CD4-positive, alpha-beta T cell treated with Interleukin-12 subunit alpha and Interleukin-12 subunit beta, for 1 hour (primary cell): ENCODE measurements around the gene TUBB4B.
A peak's percentile ranks its signal among the peaks of the same experiment; 100 is the strongest.

Experiments
- DNase-seq: peaks from one replicate; pipeline ENCODE4 v3.0.0-alpha.2; 2020

TUBB4B gene

GRCh38 chr9:137273095-137273490 is 32.0 kb downstream of the TUBB4B start:
- no peak for DNase-seq

DNA sequence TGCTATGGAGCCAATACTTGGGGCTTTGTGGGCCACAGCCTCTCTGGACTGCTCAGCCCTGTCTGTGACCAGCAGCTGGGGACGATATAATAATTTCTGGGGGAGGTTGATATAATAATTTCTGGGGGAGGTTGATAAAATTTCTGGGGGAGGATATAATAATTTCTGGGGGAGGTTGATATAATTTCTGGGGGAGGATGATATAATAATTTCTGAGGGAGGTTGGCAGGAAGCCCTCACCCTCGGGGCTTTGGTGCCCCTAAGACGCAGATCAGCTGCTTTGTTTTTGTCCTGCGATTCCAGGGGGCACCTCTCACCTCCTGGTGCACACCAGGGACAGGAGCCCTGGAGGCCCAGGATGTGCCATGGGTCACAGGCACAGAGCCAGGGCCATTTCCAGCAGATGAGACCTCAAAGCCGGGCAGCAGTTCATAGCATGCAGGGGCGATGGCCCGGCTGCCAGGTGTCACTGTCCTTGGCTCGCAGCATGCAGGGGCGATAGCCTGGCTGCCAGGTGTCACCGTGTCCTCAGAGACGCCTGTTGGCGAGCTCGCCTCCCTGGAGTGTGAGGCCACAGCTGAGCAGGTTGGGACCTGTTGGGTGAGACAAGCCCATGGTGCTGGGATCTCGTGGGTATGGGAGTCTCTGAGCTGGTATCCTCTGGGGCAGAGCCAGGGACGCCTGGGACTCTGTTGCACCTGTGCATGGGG is 32.7 kb downstream of the TUBB4B start:
- DNase-seq: no peak

DNA sequence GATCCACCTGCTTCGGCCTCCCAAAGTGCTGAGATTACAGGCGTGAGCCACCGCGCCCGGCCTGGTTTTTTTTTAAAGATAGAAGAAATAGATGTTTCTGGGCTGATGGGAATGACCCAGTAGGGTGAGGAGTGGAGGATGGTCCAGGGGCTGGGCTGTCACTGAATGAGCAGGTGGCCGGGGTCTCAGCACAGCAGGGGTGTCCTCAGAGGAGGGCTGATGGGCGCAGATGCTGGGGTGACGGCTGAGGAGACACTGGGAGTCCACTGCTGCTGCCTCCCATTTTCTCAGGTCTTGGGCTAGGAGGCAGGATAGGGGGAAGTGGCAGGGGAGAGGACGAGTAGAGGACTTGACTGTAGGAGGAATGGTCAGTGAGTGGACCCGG is 34.1 kb downstream of the TUBB4B start:
- no peak for DNase-seq

DNA sequence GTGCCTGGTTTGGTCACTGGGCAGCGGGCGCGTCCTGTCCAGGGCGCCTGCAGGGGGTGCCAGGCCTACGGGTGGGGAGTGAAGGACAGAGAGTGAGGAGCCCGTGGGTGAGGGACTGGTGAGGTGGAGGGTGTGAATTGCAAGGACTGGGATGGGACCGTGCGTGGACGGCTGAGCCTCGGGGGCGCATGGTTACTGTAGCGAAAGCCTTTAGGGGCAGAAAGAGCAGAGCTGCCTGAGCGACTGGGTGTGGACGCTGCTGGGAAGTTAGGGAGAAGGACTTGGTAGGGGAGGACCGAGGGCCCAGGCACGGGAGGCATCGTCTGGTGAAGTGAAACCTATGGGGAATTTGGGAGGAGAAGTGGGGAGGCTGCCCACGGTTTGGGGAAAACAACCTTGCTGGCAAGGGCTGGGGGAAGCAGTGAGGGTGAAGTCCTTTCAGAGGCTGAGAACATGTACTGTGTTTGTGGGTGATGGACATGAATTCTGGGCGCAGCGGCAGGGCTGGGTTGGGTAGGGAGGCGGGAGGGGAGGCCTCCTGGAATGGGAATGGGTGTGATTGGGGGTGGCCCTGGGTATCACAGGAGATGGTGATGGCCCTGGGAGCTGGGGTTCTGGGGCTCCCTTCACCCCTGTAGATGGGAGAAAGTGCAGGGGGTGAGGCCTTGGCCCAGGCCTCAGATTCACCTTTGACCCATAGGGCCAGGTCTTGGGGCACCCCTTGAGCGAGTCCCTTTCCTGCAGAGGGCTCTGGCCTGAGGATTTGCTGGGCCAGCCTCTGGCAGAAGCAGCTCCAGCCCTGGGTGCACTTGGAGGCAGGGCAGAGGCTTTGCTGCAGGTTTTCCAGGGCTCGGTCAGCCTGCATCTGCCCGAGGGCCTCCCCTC is 34.7 kb downstream of the TUBB4B start:
- no peak for DNase-seq

DNA sequence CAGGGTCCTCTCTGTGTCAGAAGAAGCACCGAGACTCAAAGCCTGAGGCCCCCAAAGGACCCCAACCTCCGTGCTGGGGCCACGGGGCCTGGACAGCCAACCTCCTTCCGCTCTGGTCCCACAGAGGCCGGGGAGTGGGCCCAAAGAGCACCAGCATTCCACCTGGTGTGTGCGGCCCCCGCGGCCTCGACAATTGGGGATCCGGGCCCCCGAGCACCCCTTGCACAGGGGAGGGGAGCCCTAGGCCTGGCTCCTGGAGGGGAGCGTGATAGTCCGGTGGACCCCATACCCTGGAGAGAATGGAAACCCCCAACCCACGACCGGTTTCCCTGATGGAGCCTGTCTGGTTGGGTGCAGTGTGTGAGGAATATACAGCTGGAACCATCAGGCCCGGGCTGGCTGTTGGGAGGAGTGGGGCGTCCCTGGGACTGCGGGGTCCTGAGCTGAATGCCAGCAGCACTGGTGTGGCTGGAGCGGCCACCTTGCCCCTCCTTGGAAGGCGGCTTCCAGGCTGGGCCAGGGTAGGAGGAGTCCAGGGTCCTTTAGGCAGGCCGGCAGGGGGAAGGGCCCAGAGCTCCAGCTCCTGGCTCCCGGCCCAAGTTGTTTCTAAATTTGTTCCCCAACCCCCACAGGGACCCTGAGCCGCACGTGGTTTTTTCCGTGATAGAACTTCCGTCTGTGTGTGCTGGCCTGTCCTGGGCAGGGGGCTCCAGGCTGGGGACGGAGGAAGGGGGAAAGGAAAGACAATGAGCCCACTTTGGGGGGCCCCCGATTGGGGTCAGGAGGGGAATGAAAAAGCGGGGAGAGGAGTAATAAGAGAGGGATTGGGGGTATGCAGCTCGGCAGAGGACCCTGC is 35.6 kb downstream of the TUBB4B start:
- DNase-seq: no peak

- DNase-seq: peak; percentile 32
These were observed 36.4 kb downstream of the TUBB4B start, which contains the start of gene TOR4A for GRCh38 chr9:137277329-137278041. Gene TOR4A (plus strand): TSS chr9:137277726. CDS start chr9:137278690, 964 bp downstream.

DNA sequence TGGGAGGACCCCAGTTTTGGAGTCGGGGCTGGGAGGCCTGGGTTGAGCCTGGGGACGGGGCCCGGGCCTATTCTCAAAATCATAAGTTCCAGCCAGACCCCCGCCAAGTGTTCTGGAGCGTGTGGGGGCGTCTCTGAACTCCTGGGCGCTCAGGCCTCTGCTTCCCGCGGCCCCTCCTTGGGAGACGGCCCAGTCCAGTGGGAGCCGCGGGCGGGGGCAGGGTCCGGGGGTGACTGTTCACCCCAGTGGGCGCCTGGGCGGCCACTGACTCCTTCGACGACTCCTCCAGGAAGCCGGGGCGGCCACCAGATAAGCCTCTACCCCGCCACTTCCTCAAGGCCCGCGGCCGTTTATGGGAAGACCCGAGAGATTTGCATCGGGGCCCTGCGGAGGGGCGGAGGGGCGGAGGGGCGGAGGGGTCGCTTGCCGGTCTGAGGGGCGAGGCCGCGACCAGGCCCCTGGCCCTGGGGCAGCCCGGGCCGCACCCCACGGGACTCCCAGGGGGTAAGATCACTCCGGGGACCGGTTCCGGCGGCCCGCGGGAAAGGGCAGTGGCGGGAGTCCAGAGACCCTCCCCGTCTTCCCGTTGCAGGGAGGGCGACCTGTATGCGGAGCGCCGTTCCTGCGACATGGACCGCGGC is 37.1 kb downstream of the TUBB4B start:
- DNase-seq: no peak

GRCh38 chr9:137278721-137279711 is 37.9 kb downstream of the TUBB4B start:
- DNase-seq: no peak

GRCh38 chr9:137279741-137280473 is 38.8 kb downstream of the TUBB4B start:
- no peak for DNase-seq

- no peak for DNase-seq
These were observed 39.6 kb downstream of the TUBB4B start for GRCh38 chr9:137280474-137281344.

GRCh38 chr9:137281345-137282116 is 40.4 kb downstream of the TUBB4B start:
- no peak for DNase-seq

- DNase-seq: no peak
These were observed 45.9 kb downstream of the TUBB4B start for GRCh38 chr9:137286975-137287383.

GRCh38 chr9:137293094-137293481 is 52.0 kb downstream of the TUBB4B start:
- no peak for DNase-seq
